Measurements from ENCODE around the gene TAF7L. TPM values are rescaled to one million over a fixed set of nuclear protein-coding genes. Genes with fewer than 3 reads are reported as not detected.

Gene TAF7L
- total RNA-seq, 1 donor from 2014 or later = 0.29 TPM

GRCh38 chrX:101223226-101223625 is 67.9 kb downstream of the TAF7L start:
- intact Hi-C loops (cut with micrococcal nuclease) = no loop called here

DNA sequence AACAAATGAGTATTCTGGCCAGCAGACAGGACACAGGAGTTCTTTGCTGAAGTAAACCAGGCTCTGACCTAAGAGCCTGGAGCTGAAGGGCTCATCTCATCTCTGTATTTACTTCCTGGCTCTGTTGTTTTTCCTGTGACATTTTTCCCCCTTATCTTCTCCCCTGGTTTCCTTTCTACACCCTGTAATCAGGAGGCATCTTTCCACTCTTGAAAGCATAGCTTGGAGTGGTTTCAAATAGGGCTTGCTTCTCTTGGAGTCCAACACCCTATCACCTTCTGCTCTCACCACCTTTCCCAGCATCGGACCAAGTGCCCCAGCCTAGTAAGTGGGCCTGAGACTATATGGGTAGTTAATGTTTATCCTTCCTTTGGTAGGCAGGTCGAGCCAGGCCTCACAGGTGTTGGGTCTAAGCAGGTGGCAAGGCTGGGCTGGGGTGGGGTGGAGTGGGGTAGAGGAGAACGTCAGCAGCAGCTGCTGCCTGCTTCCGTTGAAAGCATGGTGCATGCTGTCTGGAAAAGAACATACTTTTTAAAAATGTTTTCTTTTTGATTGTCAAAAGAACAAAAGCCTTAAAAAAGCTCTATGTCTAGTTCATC is 70.4 kb downstream of the TAF7L start:
- intact Hi-C loops (cut with micrococcal nuclease) = no loop called here

DNA sequence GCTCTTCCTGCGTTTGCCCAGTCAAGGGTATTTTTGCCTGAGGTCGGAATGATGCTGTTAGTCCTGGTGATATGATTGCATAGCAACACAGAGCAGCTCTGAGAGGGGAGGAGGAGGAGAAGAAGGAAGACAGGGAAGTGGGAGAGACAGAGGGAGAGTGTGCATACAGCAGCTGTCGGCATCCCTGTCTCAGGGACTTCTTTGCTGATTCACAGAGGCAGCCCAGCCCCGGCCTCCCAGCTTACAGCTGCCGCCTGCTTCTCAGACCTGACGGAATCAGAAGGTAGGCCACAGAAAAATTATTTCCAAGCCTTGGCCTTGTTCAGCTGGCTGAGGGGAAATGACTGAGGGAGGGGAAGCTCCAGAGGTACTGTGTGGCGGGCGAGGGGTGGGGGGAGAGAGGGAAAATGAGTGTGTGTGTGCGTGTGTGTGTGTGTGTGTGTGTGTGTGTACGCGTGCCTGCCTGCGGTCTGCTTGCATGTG is 71.2 kb downstream of the TAF7L start:
- intact Hi-C loops (cut with micrococcal nuclease) = no loop called here

GRCh38 chrX:101219116-101219863 is 71.8 kb downstream of the TAF7L start, which contains the start of gene DRP2:
TSS of gene DRP2 (plus strand) at chrX:101219786. CDS start at chrX:101231648, 11,862 bp downstream.
- intact Hi-C loops (cut with micrococcal nuclease) = no loop called here

Other genes with a start within 250 kb of the TAF7L start
- gene TRMT2B, start 239.2 kb downstream of the TAF7L start, total RNA-seq = 23.2 and 23.3 TPM in 2 replicates
- gene TMEM35A, start 212.5 kb downstream of the TAF7L start, total RNA-seq = not detected in 2 replicates
- 17.1 and 18.8 TPM in 2 replicates for gene CENPI, start 193.1 kb downstream of the TAF7L start, total RNA-seq
- gene DRP2, start 71.5 kb downstream of the TAF7L start, total RNA-seq = 0.69 and 0.95 TPM in 2 replicates
- 13.7 and 17.1 TPM in 2 replicates for gene TIMM8A, start 57.4 kb upstream of the TAF7L start, total RNA-seq
- gene BTK, start 94.9 kb upstream of the TAF7L start, total RNA-seq = not detected in 2 replicates
- 107 and 163 TPM in 2 replicates for gene RPL36A, start 99.7 kb upstream of the TAF7L start, total RNA-seq
- gene GLA, start 116.6 kb upstream of the TAF7L start, total RNA-seq = 36.8 and 37.8 TPM in 2 replicates
- gene HNRNPH2, start 116.9 kb upstream of the TAF7L start, total RNA-seq = 44.4 and 46.4 TPM in 2 replicates
- 2.6 and 3.2 TPM in 2 replicates for gene ARMCX4, start 194.1 kb upstream of the TAF7L start, total RNA-seq

Data from T-helper 1 cell treated with Interleukin-12 subunit alpha and Interleukin-12 subunit beta and Interleukin-4 antibody, amounts not matched to agents 30 ng/mL and 1 ng/mL, for 36 hours (primary cell).